WTC11 (cell line): ENCODE results near the gene MED8. TPM values are rescaled to one million over a fixed set of nuclear protein-coding genes. Genes with fewer than 3 reads are reported as not detected.
A peak's percentile ranks its signal among the peaks of the same experiment; 100 is the strongest.

ENCODE experiments used
- ATAC-seq: fragments of 200-7000 bp; cut with Tn5 transposase; 2 replicates; pipeline ENCODE4 v1.10.0; 2021; ENCODE audit warnings: mild to moderate bottlenecking, moderate library complexity
- CTCF ChIA-PET: fragments of 300-600 bp; sonication (Branson Sonifier 250); formaldehyde crosslinking; loops from one replicate; lab custom pipeline; 2021; ENCODE audit warnings: antibody characterized with exemption; lab: Charles Lee
- POLR2A ChIA-PET: fragments of 350-600 bp; sonication (Branson Sonifier 250); formaldehyde crosslinking; loops from one replicate; lab custom pipeline; 2021; ENCODE audit warnings: antibody characterized with exemption; lab: Charles Lee
- DNase-seq: peaks from one replicate; pipeline ENCODE4 v3.0.0; 2021; ENCODE audit warnings: low spot score
- H3K27ac Mint-ChIP-seq: 2 replicates; pipeline ENCODE4 v1.8.0; 2021; ENCODE audit warnings: mixed read lengths
- H3K27me3 Mint-ChIP-seq: 2 replicates; pipeline ENCODE4 v1.8.0; 2021; ENCODE audit warnings: low read depth, mild to moderate bottlenecking, moderate library complexity, mixed read lengths
- H3K36me3 Mint-ChIP-seq: 2 replicates; pipeline ENCODE4 v1.8.0; 2021; ENCODE audit warnings: mixed read lengths
- H3K4me1 Mint-ChIP-seq: 2 replicates; pipeline ENCODE4 v1.8.0; 2022; ENCODE audit warnings: mixed read lengths
- H3K4me3 Mint-ChIP-seq: 2 replicates; pipeline ENCODE4 v1.8.0; 2021; ENCODE audit warnings: mild to moderate bottlenecking, moderate library complexity, mixed read lengths
- H3K9me3 Mint-ChIP-seq: 2 replicates; pipeline ENCODE4 v1.8.0; 2021; ENCODE audit warnings: mixed read lengths
- ATF1 ChIP-seq: sonication (generic); formaldehyde crosslinking; IDR thresholded peaks from 2 replicates; pipeline ENCODE4 v1.8.1; 2023; ENCODE audit warnings: mild to moderate bottlenecking, moderate library complexity, missing genetic modification reagents
- CREM ChIP-seq: sonication (generic); formaldehyde crosslinking; IDR thresholded peaks from 2 replicates; pipeline ENCODE4 v1.8.1; 2022; ENCODE audit warnings: mild to moderate bottlenecking, missing genetic modification reagents, moderate library complexity
- E2F5 ChIP-seq: sonication (generic); formaldehyde crosslinking; IDR thresholded peaks from 2 replicates; pipeline ENCODE4 v1.8.1; 2022; ENCODE audit warnings: mild to moderate bottlenecking, moderate library complexity, missing genetic modification reagents
- ESRRA ChIP-seq: sonication (generic); formaldehyde crosslinking; IDR thresholded peaks from 2 replicates; pipeline ENCODE4 v1.8.1; 2022; ENCODE audit warnings: mild to moderate bottlenecking, missing genetic modification reagents, borderline replicate concordance
- GTF2I ChIP-seq: fragments of 250-450 bp; sonication (Bioruptor Pico); conservative IDR thresholded peaks from 2 replicates; pipeline ENCODE4 v1.4.0; 2021; ENCODE audit warnings: mild to moderate bottlenecking
- HMGA2 ChIP-seq: fragments of 250-450 bp; sonication (Bioruptor Pico); IDR thresholded peaks from 2 replicates; pipeline ENCODE4 v1.4.0; 2021; ENCODE audit warnings: mild to moderate bottlenecking, moderate library complexity
- IRF1 ChIP-seq: sonication (generic); formaldehyde crosslinking; IDR thresholded peaks from 2 replicates; pipeline ENCODE4 v1.8.0; 2023; ENCODE audit warnings: missing genetic modification reagents
- IRF2 ChIP-seq: sonication (generic); formaldehyde crosslinking; IDR thresholded peaks from 2 replicates; pipeline ENCODE4 v1.8.0; 2022; ENCODE audit warnings: low read depth, missing genetic modification reagents, borderline replicate concordance
- JUN ChIP-seq: sonication (generic); formaldehyde crosslinking; IDR thresholded peaks from 2 replicates; pipeline ENCODE4 v1.8.0; 2023; ENCODE audit warnings: mild to moderate bottlenecking, missing genetic modification reagents
- NFYB ChIP-seq: sonication (generic); formaldehyde crosslinking; conservative IDR thresholded peaks from 2 replicates; pipeline ENCODE4 v1.8.0; 2022; ENCODE audit warnings: low read depth, missing genetic modification reagents
- OVOL2 ChIP-seq: fragments of 250-450 bp; sonication (Bioruptor Pico); IDR thresholded peaks from 2 replicates; pipeline ENCODE4 v1.9.0; 2021; ENCODE audit warnings: mild to moderate bottlenecking, borderline replicate concordance
- RELA ChIP-seq: sonication (generic); formaldehyde crosslinking; IDR thresholded peaks from 2 replicates; pipeline ENCODE4 v1.8.1; 2022; ENCODE audit warnings: missing genetic modification reagents, mild to moderate bottlenecking, borderline replicate concordance
- SOX15 ChIP-seq: fragments of 250-450 bp; sonication (Bioruptor Pico); IDR thresholded peaks from 2 replicates; pipeline ENCODE4 v1.9.0; 2021; ENCODE audit warnings: mild to moderate bottlenecking
- TCF7 ChIP-seq: sonication (generic); formaldehyde crosslinking; IDR thresholded peaks from 2 replicates; pipeline ENCODE4 v1.8.0; 2022; ENCODE audit warnings: mild to moderate bottlenecking, low read depth, missing genetic modification reagents, moderate library complexity
- TEAD1 ChIP-seq: sonication (generic); formaldehyde crosslinking; IDR thresholded peaks from 2 replicates; pipeline ENCODE4 v1.8.0; 2022; ENCODE audit warnings: mild to moderate bottlenecking, missing genetic modification reagents
- TEAD4 ChIP-seq: sonication (generic); formaldehyde crosslinking; IDR thresholded peaks from 2 replicates; pipeline ENCODE4 v1.8.0; 2022; ENCODE audit warnings: mild to moderate bottlenecking, missing genetic modification reagents
- TP53 ChIP-seq: sonication (generic); formaldehyde crosslinking; IDR thresholded peaks from 2 replicates; pipeline ENCODE4 v1.8.1; 2023; ENCODE audit warnings: mild to moderate bottlenecking, missing genetic modification reagents
- ZMAT4 ChIP-seq: fragments of 250-450 bp; sonication (Bioruptor Pico); IDR thresholded peaks from 2 replicates; pipeline ENCODE4 v1.9.0; 2021; ENCODE audit warnings: mild to moderate bottlenecking
- ZNF138 ChIP-seq: sonication (generic); formaldehyde crosslinking; conservative IDR thresholded peaks from 2 replicates; pipeline ENCODE4 v1.8.1; 2022; ENCODE audit warnings: mild to moderate bottlenecking, moderate library complexity, missing genetic modification reagents
- ZNF219 ChIP-seq: sonication (generic); formaldehyde crosslinking; IDR thresholded peaks from 2 replicates; pipeline ENCODE4 v1.8.0; 2023; ENCODE audit warnings: missing genetic modification reagents, mild to moderate bottlenecking, borderline replicate concordance
- ZNF317 ChIP-seq: sonication (generic); formaldehyde crosslinking; IDR thresholded peaks from 2 replicates; pipeline ENCODE4 v1.8.1; 2023; ENCODE audit warnings: low read depth, mild to moderate bottlenecking, moderate library complexity, missing genetic modification reagents, borderline replicate concordance
- ZNF416 ChIP-seq: fragments of 250-450 bp; sonication (Bioruptor Pico); IDR thresholded peaks from 2 replicates; pipeline ENCODE4 v1.9.0; 2021; ENCODE audit warnings: mild to moderate bottlenecking, inconsistent platforms
- ZNF425 ChIP-seq: fragments of 250-450 bp; sonication (Bioruptor Pico); conservative IDR thresholded peaks from 2 replicates; pipeline ENCODE4 v1.9.0; 2021; ENCODE audit warnings: mild to moderate bottlenecking
- ZSCAN18 ChIP-seq: fragments of 250-450 bp; sonication (Bioruptor Pico); IDR thresholded peaks from 2 replicates; pipeline ENCODE4 v2.1.2; 2022; ENCODE audit warnings: mild to moderate bottlenecking, moderate library complexity
- total RNA-seq: library from RNA; stranded (reverse); gene quantifications from 3 replicates; pipeline ENCODE4 v1.2.3, GENCODE V29; 2021
- TF ChIP-seq, protein P1 (sequence below): sonication (generic); formaldehyde crosslinking; IDR thresholded peaks from 2 replicates; pipeline ENCODE4 v1.8.0; 2022; ENCODE audit warnings: mild to moderate bottlenecking, missing genetic modification reagents
- TF ChIP-seq, protein P2 (sequence below): sonication (generic); formaldehyde crosslinking; IDR thresholded peaks from 2 replicates; pipeline ENCODE4 v1.8.1; 2023; ENCODE audit warnings: mild to moderate bottlenecking, missing genetic modification reagents, moderate library complexity
- TF ChIP-seq, protein P3 (sequence below): sonication (generic); formaldehyde crosslinking; IDR thresholded peaks from 2 replicates; pipeline ENCODE4 v1.8.1; 2023; ENCODE audit warnings: mild to moderate bottlenecking, missing genetic modification reagents

MED8 gene
- total RNA-seq, 1 experiment from 2014 or later, result 17.7 TPM

GRCh38 chr1:43348809-43349593 is 40.6 kb downstream of the MED8 start:
- H3K4me1 Mint-ChIP-seq, result peaks cover 25% of the 10 kb centered on the region
- DNase-seq, result peak; percentile 97
- H3K27ac Mint-ChIP-seq, result peak overlapping the region; percentile 95
- H3K27me3 Mint-ChIP-seq, result peaks cover 16% of the 10 kb centered on the region
- CTCF ChIA-PET, result interaction anchor here (0.9 to 2.9 kb wide), 5 partner anchors 9 to 436 kb away, joined by 3 to 22 read pairs (median 8); partner anchors contain the start of genes C1orf210 and CDC20
- H3K36me3 Mint-ChIP-seq, result no peaks in the 10 kb centered on the region
- POLR2A ChIA-PET, result interaction anchor here (0.8 to 1.8 kb wide), 7 partner anchors 9 to 502 kb away, joined by 3 to 21 read pairs (median 4); partner anchors contain the start of genes CDC20, ELOVL1, TMEM125 and ZNF691
- peak; percentile 89 for ATAC-seq
- no peaks in the 10 kb centered on the region for H3K9me3 Mint-ChIP-seq
- H3K4me3 Mint-ChIP-seq, result peak overlapping the region; percentile 72
- TF ChIP-seq NFYB (CRISPR knock-in tag) (no peak), ZSCAN18 (CRISPR knock-in tag) (no peak), OVOL2 (CRISPR knock-in tag) (no peak), E2F5 (CRISPR knock-in tag) (0 out of 2 replicates have a peak, but pooled peaks have one; percentile 47), HMGA2 (CRISPR knock-in tag) (no peak), GTF2I (CRISPR knock-in tag) (no peak), IRF2 (CRISPR knock-in tag) (no peak), ZMAT4 (CRISPR knock-in tag) (no peak), JUN (CRISPR knock-in tag) (no peak), CREM (CRISPR knock-in tag) (no peak), SOX15 (CRISPR knock-in tag) (no peak), ZNF138 (no peak; the same call in 1 of the 2 replicates), ZNF425 (CRISPR knock-in tag) (no peak), ZNF219 (CRISPR knock-in tag) (no peak), ESRRA (CRISPR knock-in tag) (no peak), TCF7 (no peak), ATF1 (CRISPR knock-in tag) (no peak), TEAD1 (no peak; the same call in 1 of the 2 replicates), ZNF416 (CRISPR knock-in tag) (no peak), IRF1 (CRISPR knock-in tag) (no peak; the same call in 1 of the 2 replicates), RELA (CRISPR knock-in tag) (no peak), TEAD4 (no peak), ZNF317 (CRISPR knock-in tag) (no peak), TP53 (CRISPR knock-in tag) (0 out of 2 replicates have a peak, but pooled peaks have one; percentile 17)
- TF ChIP-seq, protein P1, sequence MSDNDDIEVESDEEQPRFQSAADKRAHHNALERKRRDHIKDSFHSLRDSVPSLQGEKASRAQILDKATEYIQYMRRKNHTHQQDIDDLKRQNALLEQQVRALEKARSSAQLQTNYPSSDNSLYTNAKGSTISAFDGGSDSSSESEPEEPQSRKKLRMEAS (CRISPR knock-in tag), result peak; percentile 77; the same call in 1 of the 2 replicates
- TF ChIP-seq, protein P2, sequence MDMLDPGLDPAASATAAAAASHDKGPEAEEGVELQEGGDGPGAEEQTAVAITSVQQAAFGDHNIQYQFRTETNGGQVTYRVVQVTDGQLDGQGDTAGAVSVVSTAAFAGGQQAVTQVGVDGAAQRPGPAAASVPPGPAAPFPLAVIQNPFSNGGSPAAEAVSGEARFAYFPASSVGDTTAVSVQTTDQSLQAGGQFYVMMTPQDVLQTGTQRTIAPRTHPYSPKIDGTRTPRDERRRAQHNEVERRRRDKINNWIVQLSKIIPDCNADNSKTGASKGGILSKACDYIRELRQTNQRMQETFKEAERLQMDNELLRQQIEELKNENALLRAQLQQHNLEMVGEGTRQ (CRISPR knock-in tag), result peak; percentile 54
- TF ChIP-seq, protein P3, sequence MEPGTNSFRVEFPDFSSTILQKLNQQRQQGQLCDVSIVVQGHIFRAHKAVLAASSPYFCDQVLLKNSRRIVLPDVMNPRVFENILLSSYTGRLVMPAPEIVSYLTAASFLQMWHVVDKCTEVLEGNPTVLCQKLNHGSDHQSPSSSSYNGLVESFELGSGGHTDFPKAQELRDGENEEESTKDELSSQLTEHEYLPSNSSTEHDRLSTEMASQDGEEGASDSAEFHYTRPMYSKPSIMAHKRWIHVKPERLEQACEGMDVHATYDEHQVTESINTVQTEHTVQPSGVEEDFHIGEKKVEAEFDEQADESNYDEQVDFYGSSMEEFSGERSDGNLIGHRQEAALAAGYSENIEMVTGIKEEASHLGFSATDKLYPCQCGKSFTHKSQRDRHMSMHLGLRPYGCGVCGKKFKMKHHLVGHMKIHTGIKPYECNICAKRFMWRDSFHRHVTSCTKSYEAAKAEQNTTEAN, result 0 out of 2 replicates have a peak, but pooled peaks have one; percentile 15
